Measurements from ENCODE around the gene ZNF428. TPM values are rescaled to one million over a fixed set of nuclear protein-coding genes. Genes with fewer than 3 reads are reported as not detected.

ZNF428 gene
- total and polyA plus RNA-seq, 2 of the 8 experiments (the other 6 are each of a cell fraction or from before 2014, with no cell fraction given) = 7.8 to 16.7 TPM

DNA sequence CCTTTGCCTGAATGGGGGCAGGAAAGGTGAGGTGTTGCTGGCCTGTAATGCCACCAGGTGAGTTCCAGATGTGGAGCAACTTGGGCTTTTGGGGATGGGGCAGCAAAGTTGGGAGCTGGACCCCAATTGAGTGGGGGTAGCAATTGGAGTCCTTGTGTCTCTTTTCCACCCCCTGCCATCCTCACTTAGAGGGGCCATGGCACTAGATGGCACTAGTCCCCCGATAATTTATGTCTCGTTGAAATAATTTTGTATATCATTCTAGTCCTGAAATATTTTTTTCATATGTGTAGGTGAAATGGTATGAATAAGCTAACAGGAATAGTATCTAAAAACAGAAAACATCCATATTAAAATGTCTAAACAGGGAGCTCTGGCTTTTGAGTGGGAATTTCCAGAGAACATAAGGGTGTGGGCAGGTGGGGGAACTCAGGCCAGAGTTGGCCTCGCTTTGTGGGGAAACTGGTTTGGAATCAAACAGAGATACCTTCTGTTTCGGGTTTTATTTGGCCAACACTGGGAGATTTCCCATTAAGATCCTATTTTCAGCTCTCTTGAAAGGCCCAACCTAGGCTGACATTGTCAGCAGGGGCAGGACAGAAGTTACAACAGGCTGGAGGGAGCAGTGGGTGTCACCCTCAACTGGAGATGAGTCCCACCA, 19.7 kb downstream of the ZNF428 start:
- no peak for FAIRE-seq
- POLR2A ChIA-PET (ENCODE audit: partially characterized antibody) = interaction anchor here (0.6 to 1.8 kb wide), 7 partner anchors 10 to 68 kb away, joined by 3 to 6 read pairs (median 3); no protein-coding TSS in a partner anchor
- no peak overlapping the region for H3K23ac ChIP-seq (ENCODE audit: insufficient read length)
- no peak overlapping the region for H4K5ac ChIP-seq (ENCODE audit: insufficient read length, low read depth, low read length)
- no peak overlapping the region for H2BK12ac ChIP-seq (ENCODE audit: low read depth, low read length)
- peaks cover 2 to 6% (median 3%) of the 10 kb centered on the region in 4 experiments; a peak in 6 of 7 replicates for H3K4me1 ChIP-seq (replicated peaks in 1 of 4; ENCODE audit: control insufficient read depth in 3 of 4, insufficient read depth in 4 of 4, low read length in 3 of 4)
- no peak overlapping the region for H3K56ac ChIP-seq (replicated peaks; ENCODE audit: insufficient read length, low read depth, low read length)
- H2BK120ac ChIP-seq (replicated peaks; ENCODE audit: low read depth, low read length) = no peak overlapping the region
- H3K4me2 ChIP-seq (ENCODE audit: insufficient read depth in 1 of 2, low read depth in 2 of 2, low read length in 2 of 2) = no peak overlapping the region
- peaks cover 2 to 8% (median 6%) of the 10 kb centered on the region in 4 experiments; a peak in 4 of 8 replicates for H3K36me3 ChIP-seq (ENCODE audit: control insufficient read depth in 2 of 4, insufficient read depth in 4 of 4, low read length in 3 of 4)
- CTCF ChIA-PET (ENCODE audit: partially characterized antibody) = interaction anchor here (0.8 to 1.9 kb wide), 13 partner anchors 18 to 65 kb away, joined by 3 to 9 read pairs (median 4); no protein-coding TSS in a partner anchor
- peaks cover 16% of the 10 kb centered on the region; the same call in 1 of the 2 replicates for H3K23me2 ChIP-seq (ENCODE audit: low read depth, low read length)
- no peaks in the 10 kb centered on the region for H3K9me3 ChIP-seq (ENCODE audit: insufficient read depth in 2 of 2, low read depth in 1 of 2, low read length in 1 of 2)
- TF ChIP-seq RNF2 (IDR thresholded peaks at IDR 0.05; ENCODE audit: borderline replicate concordance, low read depth, low read length, missing control alignments, poor library complexity, severe bottlenecking) (no peak), GABPA (IDR thresholded peaks at IDR 0.05; ENCODE audit: borderline replicate concordance, insufficient read depth, low read length) (no peak), RAD21 (IDR thresholded peaks at IDR 0.05 in 1 of 2, conservative IDR thresholded peaks at IDR 0.05 in 1 of 2; ENCODE audit: low read depth in 2 of 2, low read length in 2 of 2) (0 out of 4 replicates have a peak, but pooled peaks of 1 of the 2 experiments have one; percentile 5)
- H3K79me2 ChIP-seq (ENCODE audit: control insufficient read depth in 1 of 2, insufficient read depth in 2 of 2, low read length in 2 of 2) = peaks cover 5 to 20% of the 10 kb centered on the region in 2 experiments
- no peak overlapping the region for H4K8ac ChIP-seq (ENCODE audit: extremely low read depth, insufficient read depth, low read length)
- no peak overlapping the region for H2AK5ac ChIP-seq (ENCODE audit: low read depth, low read length)
- no peak overlapping the region for H3K4ac ChIP-seq (replicated peaks; ENCODE audit: insufficient read length, low read depth, low read length)
- no peak for DNase-seq (ENCODE audit: low read depth in 1 of 2, low spot score in 2 of 2)
- H3K27me3 ChIP-seq (replicated peaks in 1 of 4; ENCODE audit: control insufficient read depth in 3 of 4, extremely low read depth in 1 of 4, insufficient read depth in 3 of 4, low read length in 3 of 4) = no peaks in the 10 kb centered on the region
- H3K9ac ChIP-seq (replicated peaks in 1 of 4; ENCODE audit: extremely low read depth in 1 of 4, low read depth in 3 of 4, low read length in 3 of 4) = no peak overlapping the region
- peaks cover 7% of the 10 kb centered on the region; the same call in 1 of the 2 replicates for H3K79me1 ChIP-seq (ENCODE audit: low read depth, low read length)
- H3K27ac ChIP-seq (ENCODE audit: low read depth, low read length) = no peak overlapping the region
- no peak overlapping the region for H2BK20ac ChIP-seq (ENCODE audit: low read length)
- H2AFZ ChIP-seq (ENCODE audit: low read length) = no peak overlapping the region
- H4K20me1 ChIP-seq (replicated peaks in 1 of 2; ENCODE audit: control insufficient read depth in 1 of 2, insufficient read depth in 2 of 2, low read length in 2 of 2) = peaks cover 0 to 3% of the 10 kb centered on the region in 2 experiments
- H4K91ac ChIP-seq (replicated peaks; ENCODE audit: insufficient read length, low read length) = no peak overlapping the region
- no peak overlapping the region for H2BK15ac ChIP-seq (ENCODE audit: low read length)
- no peak overlapping the region for H2BK5ac ChIP-seq (ENCODE audit: low read depth, low read length)
- no peak overlapping the region for H3K14ac ChIP-seq (ENCODE audit: insufficient read length)
- no peak overlapping the region for H3K18ac ChIP-seq (ENCODE audit: extremely low read depth, low read length)
- H3K4me3 ChIP-seq (ENCODE audit: extremely low read depth in 1 of 4, insufficient read depth in 2 of 4, low read depth in 3 of 4, low read length in 4 of 4) = no peak overlapping the region
- WGBS, 2 experiments (ENCODE audit: extremely low coverage in 1 of 2, insufficient coverage in 1 of 2, insufficient read length in 1 of 2, insufficient replicate concordance in 2 of 2, low coverage in 1 of 2, low lambda C conversion rate in 2 of 2, missing lambda C conversion rate in 1 of 2) = 94% methylated on average over 4 of the region's 4 CpGs; no CpG with 5 or more reads in 1 of the 2 experiments
